ENCODE measurements around the gene HDAC9. TPM values are rescaled to one million over a fixed set of nuclear protein-coding genes. Genes with fewer than 3 reads are reported as not detected.

Gene HDAC9
- total RNA-seq, 1 experiment from 2014 or later, result 0.02 TPM

DNA sequence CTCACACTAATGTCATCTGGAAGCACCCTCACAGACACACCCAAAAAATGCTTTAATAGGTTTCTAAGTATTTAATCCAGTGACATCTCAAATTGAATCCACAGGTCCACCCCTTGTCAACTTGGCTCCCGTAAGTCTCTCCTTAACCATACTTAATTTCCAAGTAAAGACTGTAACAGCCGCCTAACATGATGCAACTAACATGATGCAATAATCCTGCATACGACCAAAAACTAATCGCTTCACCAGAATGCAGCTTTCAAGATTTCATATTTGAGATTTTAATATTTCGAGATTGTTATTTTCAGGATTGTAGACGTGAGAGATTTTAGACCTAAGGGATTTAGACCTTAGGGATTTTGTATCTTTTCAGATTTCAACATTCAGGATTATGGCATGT is 3.7 kb upstream of the HDAC9 start:
- no peak for DNase-seq (ENCODE audit: extremely low read depth, low read depth)

- DNase-seq (ENCODE audit: extremely low read depth, low read depth), result no peak
Observed at GRCh38 chr7:18494406-18494805, 1.1 kb upstream of the HDAC9 start.

DNA sequence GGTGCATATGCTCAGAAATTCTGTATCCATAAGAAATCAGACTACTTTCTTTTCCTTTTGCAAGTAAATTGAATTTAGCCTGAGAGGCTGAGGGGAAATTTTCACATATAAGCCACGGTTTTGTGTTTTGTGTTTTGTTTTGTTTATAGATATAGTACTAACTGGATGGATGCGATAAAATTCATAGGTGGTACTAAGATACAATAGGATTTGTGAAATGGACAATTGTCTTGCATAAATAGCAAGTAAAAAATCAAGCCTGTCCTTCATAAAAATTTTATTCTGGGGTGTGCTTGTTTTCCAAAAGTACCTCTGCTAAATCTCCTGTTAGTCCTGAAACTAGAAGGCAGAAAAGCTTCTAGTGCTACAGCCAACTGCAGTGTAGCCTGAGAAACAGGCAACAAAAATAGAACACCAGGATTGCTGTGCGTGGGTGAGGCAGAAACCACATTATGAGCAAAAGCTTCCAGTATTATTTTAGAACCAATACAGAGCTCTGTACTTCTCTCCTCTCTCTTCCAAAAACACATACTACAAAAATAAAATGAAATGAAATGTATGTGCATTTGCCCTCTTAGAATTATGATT is 634 bp upstream of the HDAC9 start:
- no peak for DNase-seq (ENCODE audit: extremely low read depth, low read depth)

DNA sequence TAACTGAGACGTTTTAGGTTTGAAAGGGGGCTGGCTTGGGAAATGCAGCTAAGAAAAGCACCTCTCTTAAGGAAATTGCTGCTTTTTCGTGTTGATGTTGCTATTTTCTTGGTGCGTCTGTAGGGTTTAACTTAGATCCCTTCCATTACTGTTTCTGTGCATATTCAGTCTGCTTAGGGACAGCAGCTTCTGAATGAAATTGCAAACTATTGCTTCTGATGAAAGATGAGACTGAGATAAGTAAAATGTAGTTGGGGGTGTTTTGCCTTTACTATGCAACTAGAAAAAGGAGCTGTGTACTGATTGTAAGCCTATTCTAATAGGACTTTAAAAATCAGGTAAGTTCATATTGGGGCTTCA is 772 bp downstream of the HDAC9 start:
- DNase-seq (ENCODE audit: extremely low read depth, low read depth), result no peak

DNA sequence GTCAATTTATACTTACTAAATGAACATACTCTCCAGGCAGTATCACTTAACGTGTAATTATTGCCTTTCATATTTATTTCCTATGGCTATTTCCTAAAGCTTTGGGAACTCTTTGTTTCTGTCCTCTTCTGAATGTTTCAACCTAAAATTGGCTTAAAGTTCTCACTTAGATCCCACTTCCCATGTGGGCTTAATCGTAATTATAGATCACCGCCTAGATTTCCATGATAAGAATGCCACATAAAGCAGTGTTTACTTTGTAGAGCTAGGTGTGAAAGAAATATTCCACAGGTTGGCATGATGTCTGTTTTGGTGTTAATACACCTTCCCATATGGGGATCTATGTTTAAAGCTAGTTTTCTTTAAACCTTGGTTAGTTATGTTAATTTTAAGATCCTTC is 1.5 kb downstream of the HDAC9 start:
- DNase-seq (ENCODE audit: extremely low read depth, low read depth), result no peak

DNA sequence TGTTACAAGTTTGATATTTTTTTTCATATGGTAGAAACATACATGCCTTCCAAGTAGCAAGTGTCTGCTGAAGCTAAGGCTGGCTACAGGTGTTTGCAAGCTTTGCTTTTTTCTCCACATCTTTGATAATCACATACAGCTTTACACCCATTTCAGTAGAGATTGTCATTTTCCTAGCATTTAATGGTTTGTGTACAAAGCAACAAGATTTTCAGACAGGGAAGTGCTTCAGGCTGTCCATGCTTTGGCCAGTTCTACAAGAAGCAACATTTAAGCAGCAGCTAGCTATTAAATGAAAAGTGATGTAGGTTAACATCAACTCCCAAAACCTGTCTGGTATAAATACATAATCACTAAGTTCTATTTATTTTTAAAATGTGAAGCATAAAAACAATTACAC is 2.3 kb downstream of the HDAC9 start:
- DNase-seq (ENCODE audit: extremely low read depth, low read depth), result no peak

GRCh38 chr7:18498341-18498740 is 2.8 kb downstream of the HDAC9 start:
- no peak for DNase-seq (ENCODE audit: extremely low read depth, low read depth)

DNA sequence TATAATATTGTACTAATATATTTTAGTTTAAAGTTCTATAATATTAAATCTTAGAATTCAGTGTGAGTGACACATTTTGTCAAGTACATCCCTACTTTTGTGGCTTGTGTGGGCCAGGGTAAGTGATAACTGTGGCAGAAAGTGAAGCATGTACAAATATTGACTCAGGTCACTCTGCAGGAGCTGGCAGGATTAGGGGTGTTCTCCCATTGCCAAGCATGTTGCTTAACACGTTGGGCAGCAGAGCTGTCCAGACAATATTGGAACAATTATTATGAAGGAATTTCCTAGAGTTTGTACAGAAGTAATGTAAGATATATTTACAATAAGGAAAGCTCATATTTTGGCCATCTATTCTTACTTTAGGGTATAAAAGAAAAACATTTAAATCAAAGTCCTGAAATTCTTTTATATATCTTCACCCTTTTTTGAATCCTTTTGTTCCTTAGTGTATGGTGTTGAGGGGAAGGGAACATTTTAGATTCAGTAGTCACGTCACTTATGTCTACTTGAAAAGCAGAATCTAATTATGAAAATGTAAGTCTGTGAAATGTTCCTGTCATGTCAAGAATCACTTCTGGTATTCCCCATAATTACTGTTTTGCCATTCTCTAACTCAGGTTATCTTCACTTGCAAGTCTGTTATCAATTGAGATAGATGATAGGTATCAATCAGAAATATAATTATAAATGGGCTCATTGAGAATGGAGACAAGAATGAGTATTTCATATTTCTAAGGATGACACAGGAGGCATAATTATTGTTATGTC is 4.0 kb downstream of the HDAC9 start:
- DNase-seq (ENCODE audit: extremely low read depth, low read depth), result no peak

- no peak for DNase-seq (ENCODE audit: extremely low read depth, low read depth)
Observed at GRCh38 chr7:18503126-18503866, 7.7 kb downstream of the HDAC9 start.

GRCh38 chr7:18504965-18505364 is 9.4 kb downstream of the HDAC9 start:
- no peak for DNase-seq (ENCODE audit: extremely low read depth, low read depth)

DNA sequence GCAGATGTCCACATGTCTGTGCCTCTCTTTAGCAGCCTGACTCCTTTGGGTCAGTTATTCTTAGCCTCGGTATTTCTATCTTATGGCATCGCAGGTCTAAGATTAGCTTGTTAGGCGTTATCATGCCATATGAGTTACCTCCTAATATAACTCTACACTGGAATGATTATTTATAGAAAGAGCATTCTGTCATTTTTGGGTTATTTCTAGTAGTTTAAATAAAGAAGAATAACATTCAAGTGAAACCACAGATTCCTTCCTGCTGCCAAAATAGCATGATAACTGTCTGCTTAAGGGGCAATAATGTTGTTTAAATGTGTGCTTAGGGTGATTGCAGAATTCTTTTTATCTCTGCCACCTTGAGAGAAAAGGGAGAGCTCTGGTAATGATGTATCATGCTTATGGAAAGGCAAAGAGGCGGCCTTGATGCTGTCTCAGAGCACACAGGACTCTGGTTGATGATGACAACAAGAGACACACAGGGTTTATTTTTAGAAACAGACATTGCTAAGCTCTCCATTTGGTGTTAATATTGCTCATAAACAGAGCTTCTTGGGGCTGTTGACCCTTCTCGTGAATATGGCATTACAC is 10.4 kb downstream of the HDAC9 start:
- no peak for DNase-seq (ENCODE audit: extremely low read depth, low read depth)

DNA sequence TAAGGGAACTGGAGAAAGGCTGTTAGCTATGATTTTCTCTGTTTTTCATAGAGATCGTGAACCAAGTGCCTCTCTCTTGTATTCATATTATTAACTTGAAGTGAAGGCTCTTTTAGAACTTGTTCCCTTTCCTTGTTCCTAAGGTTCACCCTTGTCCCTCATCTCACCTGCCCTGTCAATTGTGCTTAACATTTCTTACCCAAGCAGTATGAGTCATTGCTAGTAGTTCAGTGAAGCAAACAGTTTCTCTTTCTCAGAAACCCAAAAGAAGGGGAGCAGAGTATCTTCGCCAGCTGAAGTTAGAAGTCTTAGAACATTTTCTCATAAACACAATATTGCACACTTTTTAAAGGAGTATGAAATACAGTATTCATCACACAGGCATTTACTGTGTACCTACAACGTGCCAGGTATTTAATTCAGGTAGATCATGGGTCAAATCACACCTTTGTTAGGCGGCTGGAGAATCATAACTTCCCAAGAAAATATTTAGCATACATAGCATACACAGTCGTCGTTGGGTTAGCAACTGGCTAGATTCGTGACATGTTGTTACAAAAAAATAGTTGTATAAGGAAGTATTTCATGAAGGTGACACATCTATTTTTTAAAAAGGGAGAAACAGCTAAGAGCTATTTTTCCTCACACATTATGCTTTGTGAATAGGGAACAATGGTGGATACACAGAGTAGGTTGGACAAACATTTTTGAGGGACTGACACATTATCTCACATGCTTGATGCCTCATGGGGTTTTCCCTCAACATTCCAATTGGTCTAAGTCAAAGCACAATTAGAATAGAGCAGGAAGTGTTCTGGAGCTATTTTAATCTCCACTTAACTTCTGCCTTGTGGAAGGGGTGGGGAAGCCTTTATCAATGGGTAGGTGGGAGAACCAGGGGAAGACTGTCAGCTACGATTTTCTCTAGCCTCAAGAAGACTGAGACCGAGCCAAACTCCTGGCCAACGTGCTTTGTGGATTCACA is 13.2 kb downstream of the HDAC9 start:
- DNase-seq (ENCODE audit: extremely low read depth, low read depth), result peak; percentile 54

GRCh38 chr7:18509481-18509880 is 13.9 kb downstream of the HDAC9 start:
- DNase-seq (ENCODE audit: extremely low read depth, low read depth), result no peak

DNA sequence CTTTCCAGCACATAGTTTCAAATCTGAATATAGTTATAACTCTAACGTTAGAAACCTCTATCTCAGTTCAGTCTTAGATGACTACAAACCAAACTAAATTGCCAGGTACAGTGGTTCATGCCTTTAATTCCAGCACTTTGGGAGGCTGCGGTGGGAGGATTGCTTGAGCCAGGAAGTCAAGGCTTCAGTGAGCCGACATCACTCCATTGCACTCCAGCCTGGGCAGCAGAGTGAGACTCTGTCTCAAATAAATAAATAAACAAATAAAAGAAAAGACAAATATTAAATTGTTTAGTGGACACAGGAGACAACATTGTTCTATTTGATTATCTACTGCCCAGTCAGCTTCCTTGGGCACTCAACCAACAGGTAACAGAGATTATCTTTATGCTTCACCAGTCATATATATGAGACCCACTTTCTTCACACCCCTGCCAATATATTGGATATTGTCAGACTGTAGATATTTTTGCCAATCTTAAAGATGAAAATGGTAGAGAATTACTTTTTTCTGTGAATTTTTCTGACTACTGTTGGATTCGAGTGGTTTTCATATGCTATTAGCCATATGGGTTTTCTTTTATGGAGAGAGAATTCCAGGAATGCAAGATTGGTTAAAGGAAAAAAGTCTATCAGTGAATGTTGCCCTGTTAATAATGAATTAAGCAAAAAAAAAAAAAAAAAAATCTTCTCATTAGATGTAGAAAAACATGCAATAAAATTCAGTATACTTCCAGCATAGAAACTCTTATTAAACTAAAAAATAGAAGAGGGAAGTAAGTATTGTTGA is 16.0 kb downstream of the HDAC9 start:
- no peak for DNase-seq (ENCODE audit: extremely low read depth, low read depth)

DNA sequence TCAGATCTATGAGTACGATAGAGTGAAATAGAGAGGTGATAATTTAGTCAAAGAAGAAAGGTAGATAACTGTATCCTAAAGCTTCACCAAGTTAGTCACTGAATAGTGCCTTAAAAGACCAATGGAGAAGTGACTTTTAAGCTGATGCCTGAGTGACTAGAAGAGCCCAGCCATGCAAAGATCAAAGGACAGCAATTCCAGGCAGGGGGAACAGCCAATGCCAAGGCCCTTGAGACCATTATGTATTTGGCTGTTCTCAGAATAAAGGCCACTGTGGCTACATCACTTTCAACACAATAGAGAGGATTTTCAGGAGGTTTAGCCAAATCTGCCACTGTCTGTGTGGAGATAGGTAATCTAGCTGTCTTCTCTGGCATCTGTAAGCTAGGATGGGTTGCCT is 17.8 kb downstream of the HDAC9 start:
- DNase-seq (ENCODE audit: extremely low read depth, low read depth), result no peak

DNA sequence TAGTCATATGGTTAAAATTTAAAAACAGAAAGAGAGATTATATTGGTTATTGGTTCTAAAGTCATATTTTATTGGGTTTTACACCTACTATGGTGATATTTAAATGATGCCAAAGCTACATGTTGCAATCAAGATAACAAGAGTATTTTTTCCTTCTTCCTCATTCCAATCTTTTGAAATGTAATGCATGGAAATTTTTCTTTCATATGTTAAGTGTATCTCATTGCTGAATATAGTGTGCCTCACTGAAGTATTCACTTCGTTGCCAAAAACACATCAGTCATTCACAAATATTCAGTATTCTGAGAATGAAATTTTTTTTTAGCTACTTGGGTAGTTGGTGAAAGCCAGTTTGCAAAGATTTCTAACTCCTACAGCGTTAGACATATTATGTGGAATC is 19.5 kb downstream of the HDAC9 start:
- no peak for DNase-seq (ENCODE audit: extremely low read depth, low read depth)

- DNase-seq (ENCODE audit: extremely low read depth, low read depth), result no peak
Observed at GRCh38 chr7:18517646-18518045, 22.1 kb downstream of the HDAC9 start.

DNA sequence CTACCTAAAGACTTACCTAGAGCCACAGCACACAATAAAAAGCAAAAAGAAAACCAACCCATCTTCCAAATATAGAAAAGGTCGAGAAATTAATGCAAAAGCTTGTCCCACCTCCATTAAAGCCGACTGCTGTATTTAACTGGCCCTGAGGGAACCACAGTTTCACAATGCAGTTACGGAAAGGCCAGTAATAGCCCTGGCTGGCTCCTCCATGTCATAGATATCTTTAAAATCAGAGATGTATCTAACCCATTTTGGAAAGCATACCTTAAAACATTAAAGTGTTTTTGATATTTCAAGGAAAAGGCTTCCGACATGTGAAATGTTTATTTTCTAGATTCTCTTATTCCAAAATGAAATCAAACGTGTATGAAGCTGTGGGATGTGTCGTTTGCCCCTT is 23.0 kb downstream of the HDAC9 start:
- DNase-seq (ENCODE audit: extremely low read depth, low read depth), result no peak

GRCh38 chr7:18520450-18521235 is 25.1 kb downstream of the HDAC9 start:
- DNase-seq (ENCODE audit: extremely low read depth, low read depth), result no peak

All from NCI-H460 (cell line).